Ovary (tissue), 3 donors: ENCODE results near the gene AGO1.

ENCODE experiments used
- EP300 ChIP-seq: sonication (generic); formaldehyde crosslinking; IDR thresholded peaks from one replicate; pipeline ENCODE4 v1.6.1; 2017; ENCODE audit warnings: antibody characterized with exemption
- POLR2A ChIP-seq: fragments of 450-650 bp; IDR thresholded peaks from one replicate; pipeline ENCODE4 v1.6.1; 2017; ENCODE audit warnings: antibody characterized with exemption, mild to moderate bottlenecking, moderate library complexity
- TF ChIP-seq, protein P1 (sequence below), 3 donors: fragments of 450-650 bp in 2 of 3; fragments of 200-600 bp in 1 of 3; IDR thresholded peaks; one replicate each; pipeline versions ENCODE4 v1.5.1 to v1.8.0; 2016 to 2022; ENCODE audit warnings: antibody characterized with exemption in 3 of 3, mild to moderate bottlenecking in 1 of 3
- donor health status: DM: no; HTN: no; CAD: no.

DNA sequence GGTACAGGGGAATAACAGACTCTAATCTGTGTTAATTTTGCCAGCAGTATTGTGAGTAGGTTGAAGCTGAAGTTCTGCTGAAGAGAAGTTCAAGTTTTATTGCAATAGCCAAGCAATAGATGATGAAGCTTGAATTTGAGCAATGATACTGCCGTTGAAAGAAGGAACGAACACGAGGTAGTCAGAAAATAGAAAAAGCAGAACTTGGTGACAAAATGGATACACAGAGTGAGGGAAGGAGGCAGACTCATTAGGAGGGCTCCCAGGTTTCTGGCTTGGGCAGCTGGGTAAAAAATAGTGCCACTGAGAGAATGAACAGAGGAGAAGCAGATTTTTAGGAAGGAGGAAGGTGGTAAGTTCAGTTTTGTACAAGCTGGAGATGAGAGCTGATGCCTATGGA, 22.3 kb upstream of the AGO1 start:
- TF ChIP-seq, protein P1, sequence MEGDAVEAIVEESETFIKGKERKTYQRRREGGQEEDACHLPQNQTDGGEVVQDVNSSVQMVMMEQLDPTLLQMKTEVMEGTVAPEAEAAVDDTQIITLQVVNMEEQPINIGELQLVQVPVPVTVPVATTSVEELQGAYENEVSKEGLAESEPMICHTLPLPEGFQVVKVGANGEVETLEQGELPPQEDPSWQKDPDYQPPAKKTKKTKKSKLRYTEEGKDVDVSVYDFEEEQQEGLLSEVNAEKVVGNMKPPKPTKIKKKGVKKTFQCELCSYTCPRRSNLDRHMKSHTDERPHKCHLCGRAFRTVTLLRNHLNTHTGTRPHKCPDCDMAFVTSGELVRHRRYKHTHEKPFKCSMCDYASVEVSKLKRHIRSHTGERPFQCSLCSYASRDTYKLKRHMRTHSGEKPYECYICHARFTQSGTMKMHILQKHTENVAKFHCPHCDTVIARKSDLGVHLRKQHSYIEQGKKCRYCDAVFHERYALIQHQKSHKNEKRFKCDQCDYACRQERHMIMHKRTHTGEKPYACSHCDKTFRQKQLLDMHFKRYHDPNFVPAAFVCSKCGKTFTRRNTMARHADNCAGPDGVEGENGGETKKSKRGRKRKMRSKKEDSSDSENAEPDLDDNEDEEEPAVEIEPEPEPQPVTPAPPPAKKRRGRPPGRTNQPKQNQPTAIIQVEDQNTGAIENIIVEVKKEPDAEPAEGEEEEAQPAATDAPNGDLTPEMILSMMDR (IDR thresholded peaks at IDR 0.05): no peak
- TF ChIP-seq POLR2A: no peak
- no peak for TF ChIP-seq EP300
